H1 (cell line): ENCODE measurements around the gene CHST12. TPM values are rescaled to one million over a fixed set of nuclear protein-coding genes. Genes with fewer than 3 reads are reported as not detected.

Source experiments
- BACH1 ChIP-seq: IDR thresholded peaks from 2 replicates; pipeline ENCODE4 v1.6.1; 2012; ENCODE audit warnings: low read length, improper control_type of control experiment
- CHD2 ChIP-seq: IDR thresholded peaks from 2 replicates; pipeline ENCODE4 v1.6.1; 2012; ENCODE audit warnings: low read length, improper control_type of control experiment
- EGR1 ChIP-seq: IDR thresholded peaks from 2 replicates; pipeline ENCODE4 v1.6.1; 2011; ENCODE audit warnings: low read depth, low read length, borderline replicate concordance
- EP300 ChIP-seq, 2 experiments: IDR thresholded peaks; 1 replicate in 1 of 2; 2 replicates in 1 of 2; pipeline ENCODE4 v1.6.1; 2011 to 2012; ENCODE audit warnings: low read depth in 2 of 2, low read length in 2 of 2, mild to moderate bottlenecking in 2 of 2, borderline replicate concordance in 1 of 2, inconsistent platforms in 1 of 2, moderate library complexity in 1 of 2
- GABPA ChIP-seq: IDR thresholded peaks from 2 replicates; pipeline ENCODE4 v1.6.1; 2011; ENCODE audit warnings: mild to moderate bottlenecking, low read length, moderate library complexity, borderline replicate concordance; ENCODE audit not compliant: insufficient read depth
- HDAC2 ChIP-seq, 2 experiments: fragments of 300-600 bp in 1 of 2; sonication (generic) in 1 of 2; IDR thresholded peaks; 2 replicates each; pipeline ENCODE4 v1.6.1; 2011 to 2012; ENCODE audit warnings: low read depth in 2 of 2, low read length in 2 of 2, mild to moderate bottlenecking in 2 of 2, moderate library complexity in 2 of 2, borderline replicate concordance in 1 of 2, inconsistent platforms in 1 of 2
- HDAC6 ChIP-seq: IDR thresholded peaks from one replicate; pipeline ENCODE4 v1.7.1; 2012; ENCODE audit warnings: low read depth, mild to moderate bottlenecking, inconsistent platforms, low read length, moderate library complexity
- MAFK ChIP-seq: IDR thresholded peaks from 2 replicates; pipeline ENCODE4 v1.6.1; 2012; ENCODE audit warnings: low read depth, mild to moderate bottlenecking, improper control_type of control experiment, low read length
- NANOG ChIP-seq: IDR thresholded peaks from 2 replicates; pipeline ENCODE4 v1.6.1; 2011; ENCODE audit warnings: low read length, low read depth, mild to moderate bottlenecking, inconsistent platforms; ENCODE audit not compliant: insufficient read depth, poor library complexity, severe bottlenecking
- PHF8 ChIP-seq: fragments of 200-600 bp; sonication (generic); conservative IDR thresholded peaks from 2 replicates; pipeline ENCODE4 v1.7.1; 2012; ENCODE audit warnings: low read depth, mild to moderate bottlenecking, inconsistent platforms, low read length, moderate library complexity
- POU5F1 ChIP-seq: IDR thresholded peaks from 2 replicates; pipeline ENCODE4 v1.6.1; 2011; ENCODE audit warnings: low read depth, mild to moderate bottlenecking, low read length, moderate library complexity
- RNF2 ChIP-seq: fragments of 200-900, 300-1000 bp; sonication (generic); IDR thresholded peaks from 2 replicates; pipeline ENCODE4 v1.7.1; 2016; ENCODE audit warnings: borderline replicate concordance, low read depth, mild to moderate bottlenecking, antibody characterized with exemption, low read length; ENCODE audit not compliant: poor library complexity, severe bottlenecking; ENCODE audit errors: missing control alignments
- RXRA ChIP-seq: IDR thresholded peaks from 2 replicates; pipeline ENCODE4 v1.6.1; 2011; ENCODE audit warnings: low read depth, mild to moderate bottlenecking, low read length, moderate library complexity; ENCODE audit not compliant: insufficient read depth
- SIRT6 ChIP-seq: IDR thresholded peaks from one replicate; pipeline ENCODE4 v1.7.1; 2012; ENCODE audit warnings: low read length, inconsistent platforms
- TAF1 ChIP-seq: IDR thresholded peaks from 2 replicates; pipeline ENCODE4 v1.6.1; 2011; ENCODE audit warnings: mild to moderate bottlenecking, low read depth, low read length
- TBP ChIP-seq: IDR thresholded peaks from 2 replicates; pipeline ENCODE4 v1.6.1; 2011; ENCODE audit warnings: low read depth, low read length, improper control_type of control experiment
- TCF12 ChIP-seq: IDR thresholded peaks from 2 replicates; pipeline ENCODE4 v1.6.1; 2011; ENCODE audit warnings: low read depth, mild to moderate bottlenecking, low read length
- polyA plus RNA-seq, 7 experiments: library from polyadenylated mRNA; depleted of rRNA in 3 of 7; stranded (reverse) in 5 of 7; unstranded in 2 of 7; fragments of >200 nt in 5 of 7; fragments of 200-250 nt in 2 of 7; gene quantifications; 1 replicate in 5 of 7; 2 replicates in 1 of 7; 4 replicates in 1 of 7; pipeline versions ENCODE4 v1.2.1 to v1.2.3, GENCODE V29; 2011 to 2013; ENCODE audit warnings: missing spikeins in 2 of 7, mixed read lengths in 2 of 7
- total RNA-seq: library from RNA; stranded (reverse); fragmentation: NEBNext Ultra II Directional; extraction: Animal tissue kit (Norgen Biotek cat#: 25700); gene quantifications from 2 replicates; pipeline ENCODE4 v1.2.1, GENCODE V29; 2021
- TF ChIP-seq, protein P1 (sequence below): IDR thresholded peaks from 2 replicates; pipeline ENCODE4 v1.6.1; 2012; ENCODE audit warnings: low read length, inconsistent platforms
- TF ChIP-seq, protein P2 (sequence below): IDR thresholded peaks from 2 replicates; pipeline ENCODE4 v1.6.1; 2012; ENCODE audit warnings: inconsistent platforms
- TF ChIP-seq, protein P3 (sequence below): IDR thresholded peaks from 2 replicates; pipeline ENCODE4 v1.6.1; 2011; ENCODE audit warnings: low read depth, mild to moderate bottlenecking, low read length; ENCODE audit not compliant: insufficient read depth

Gene CHST12
- total and polyA plus RNA-seq, 2 of the 8 experiments (the other 6 are each of a cell fraction or from before 2014, with no cell fraction given) = 13.4 to 24.1 TPM

DNA sequence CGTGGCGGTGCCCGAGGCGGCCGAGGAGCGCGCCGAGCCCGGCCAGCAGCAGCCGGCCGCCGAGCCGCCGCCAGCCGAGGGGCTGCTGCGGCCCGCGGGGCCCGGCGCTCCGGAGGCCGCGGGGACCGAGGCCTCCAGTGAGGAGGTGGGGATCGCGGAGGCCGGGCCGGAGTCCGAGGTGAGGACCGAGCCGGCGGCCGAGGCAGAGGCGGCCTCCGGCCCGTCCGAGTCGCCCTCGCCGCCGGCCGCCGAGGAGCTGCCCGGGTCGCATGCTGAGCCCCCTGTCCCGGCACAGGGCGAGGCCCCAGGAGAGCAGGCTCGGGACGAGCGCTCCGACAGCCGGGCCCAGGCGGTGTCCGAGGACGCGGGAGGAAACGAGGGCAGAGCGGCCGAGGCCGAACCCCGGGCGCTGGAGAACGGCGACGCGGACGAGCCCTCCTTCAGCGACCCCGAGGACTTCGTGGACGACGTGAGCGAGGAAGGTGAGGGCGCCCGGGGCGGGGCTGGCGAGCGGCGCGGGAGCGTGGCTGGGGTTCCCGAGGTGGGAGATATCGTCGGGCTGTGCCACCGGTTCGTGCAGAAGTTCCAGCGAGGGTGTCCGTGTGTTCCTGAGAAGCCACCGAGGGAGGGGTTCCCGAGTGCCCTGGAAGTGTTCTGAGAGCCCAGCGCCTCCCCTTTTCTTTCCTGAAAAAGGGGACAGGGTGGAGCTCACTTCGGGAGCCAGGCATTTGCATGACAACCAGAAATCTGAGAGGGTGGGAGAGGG is 48.3 kb upstream of the CHST12 start (continued):
- TF ChIP-seq EP300 (IDR thresholded peaks at IDR 0.05; ENCODE audit: borderline replicate concordance in 1 of 2, low read depth in 2 of 2, low read length in 2 of 2) (no peak), POU5F1 (no peak), NANOG (no peak), BACH1 (no peak), RNF2 (no peak), HDAC2 (IDR thresholded peaks at IDR 0.05; ENCODE audit: borderline replicate concordance in 1 of 2, low read depth in 2 of 2, low read length in 2 of 2) (peak in 1 of 2 experiments; percentile 95; a peak in 2 of 4 replicates), TCF12 (no peak), TBP (peak; percentile 28; the same call in 1 of the 2 replicates), SIRT6 (no peak), TAF1 (peak; percentile 66), GABPA (no peak), EGR1 (no peak), PHF8 (peak; percentile 32; the same call in 1 of the 2 replicates), RXRA (no peak), HDAC6 (no peak), CHD2 (no peak), MAFK (no peak)
- TF ChIP-seq, protein P1, sequence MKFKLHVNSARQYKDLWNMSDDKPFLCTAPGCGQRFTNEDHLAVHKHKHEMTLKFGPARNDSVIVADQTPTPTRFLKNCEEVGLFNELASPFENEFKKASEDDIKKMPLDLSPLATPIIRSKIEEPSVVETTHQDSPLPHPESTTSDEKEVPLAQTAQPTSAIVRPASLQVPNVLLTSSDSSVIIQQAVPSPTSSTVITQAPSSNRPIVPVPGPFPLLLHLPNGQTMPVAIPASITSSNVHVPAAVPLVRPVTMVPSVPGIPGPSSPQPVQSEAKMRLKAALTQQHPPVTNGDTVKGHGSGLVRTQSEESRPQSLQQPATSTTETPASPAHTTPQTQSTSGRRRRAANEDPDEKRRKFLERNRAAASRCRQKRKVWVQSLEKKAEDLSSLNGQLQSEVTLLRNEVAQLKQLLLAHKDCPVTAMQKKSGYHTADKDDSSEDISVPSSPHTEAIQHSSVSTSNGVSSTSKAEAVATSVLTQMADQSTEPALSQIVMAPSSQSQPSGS = no peak
- TF ChIP-seq, protein P2, sequence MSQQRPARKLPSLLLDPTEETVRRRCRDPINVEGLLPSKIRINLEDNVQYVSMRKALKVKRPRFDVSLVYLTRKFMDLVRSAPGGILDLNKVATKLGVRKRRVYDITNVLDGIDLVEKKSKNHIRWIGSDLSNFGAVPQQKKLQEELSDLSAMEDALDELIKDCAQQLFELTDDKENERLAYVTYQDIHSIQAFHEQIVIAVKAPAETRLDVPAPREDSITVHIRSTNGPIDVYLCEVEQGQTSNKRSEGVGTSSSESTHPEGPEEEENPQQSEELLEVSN = no peak
- TF ChIP-seq, protein P3, sequence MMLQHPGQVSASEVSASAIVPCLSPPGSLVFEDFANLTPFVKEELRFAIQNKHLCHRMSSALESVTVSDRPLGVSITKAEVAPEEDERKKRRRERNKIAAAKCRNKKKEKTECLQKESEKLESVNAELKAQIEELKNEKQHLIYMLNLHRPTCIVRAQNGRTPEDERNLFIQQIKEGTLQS = no peak
